HepG2 (cell line): ENCODE data around the gene CENPC. TPM values are rescaled to one million over a fixed set of nuclear protein-coding genes. Genes with fewer than 3 reads are reported as not detected.

Experiments
- BCL6 ChIP-seq: IDR thresholded peaks from 2 replicates; pipeline ENCODE4 v1.6.1; 2016; ENCODE audit warnings: missing genetic modification reagents, missing compliant biosample characterization
- CC2D1A ChIP-seq: sonication (generic); formaldehyde crosslinking; IDR thresholded peaks from 2 replicates; pipeline ENCODE4 v1.8.1; 2023; ENCODE audit warnings: mild to moderate bottlenecking, missing genetic modification reagents
- MAX ChIP-seq: IDR thresholded peaks from 2 replicates; pipeline ENCODE4 v1.6.1; 2012; ENCODE audit warnings: inconsistent platforms
- POLR2G ChIP-seq: fragments of 200-400 bp; formaldehyde crosslinking; IDR thresholded peaks from 2 replicates; pipeline ENCODE4 v1.6.1; 2018; ENCODE audit warnings: mild to moderate bottlenecking, low read depth, low read length, moderate library complexity
- TEAD3 ChIP-seq: optimal IDR thresholded peaks from 2 replicates; pipeline ENCODE3; 2016; ENCODE audit warnings: borderline replicate concordance
- XRCC5 ChIP-seq: fragments of 200-400 bp; formaldehyde crosslinking; optimal IDR thresholded peaks from 2 replicates; pipeline ENCODE3; 2017; ENCODE audit warnings: mild to moderate bottlenecking, low read length
- YY1 ChIP-seq: IDR thresholded peaks from 2 replicates; pipeline ENCODE4 v1.6.1; 2011; ENCODE audit warnings: low read length, low read depth, moderate library complexity, mild to moderate bottlenecking; ENCODE audit not compliant: insufficient read depth, insufficient replicate concordance
- ZBTB4 ChIP-seq: sonication (generic); formaldehyde crosslinking; IDR thresholded peaks from 2 replicates; pipeline ENCODE4 v1.4.0; 2020; ENCODE audit warnings: missing genetic modification reagents, mild to moderate bottlenecking, borderline replicate concordance
- ZMYM4 ChIP-seq: sonication (generic); formaldehyde crosslinking; IDR thresholded peaks from 2 replicates; pipeline ENCODE4 v1.8.1; 2023; ENCODE audit warnings: mild to moderate bottlenecking, missing genetic modification reagents
- ZNF251 ChIP-seq: sonication (generic); formaldehyde crosslinking; IDR thresholded peaks from 2 replicates; pipeline ENCODE4 v1.9.0; 2021; ENCODE audit warnings: mild to moderate bottlenecking, missing genetic modification reagents
- ZNF333 ChIP-seq: sonication (generic); formaldehyde crosslinking; IDR thresholded peaks from 2 replicates; pipeline ENCODE4 v1.4.0; 2020; ENCODE audit warnings: mild to moderate bottlenecking, missing genetic modification reagents, borderline replicate concordance
- ZNF484 ChIP-seq: sonication (generic); formaldehyde crosslinking; IDR thresholded peaks from 2 replicates; pipeline ENCODE4 v1.5.1; 2020; ENCODE audit warnings: mild to moderate bottlenecking, low read depth, missing genetic modification reagents, borderline replicate concordance
- ZNF496 ChIP-seq: sonication (generic); formaldehyde crosslinking; IDR thresholded peaks from 2 replicates; pipeline ENCODE4 v1.8.1; 2023; ENCODE audit warnings: mild to moderate bottlenecking, moderate library complexity, missing genetic modification reagents; ENCODE audit not compliant: insufficient replicate concordance
- ZNF567 ChIP-seq: sonication (generic); formaldehyde crosslinking; IDR thresholded peaks from 2 replicates; pipeline ENCODE4 v1.8.1; 2023; ENCODE audit warnings: mild to moderate bottlenecking, missing genetic modification reagents, borderline replicate concordance
- polyA plus RNA-seq, 8 experiments: library from polyadenylated mRNA; depleted of rRNA in 3 of 8; stranded (reverse) in 7 of 8; unstranded in 1 of 8; fragments of >200 nt; fragmentation: Illumina TruSeq in 4 of 8; extraction: Trizol in 4 of 8; gene quantifications; 2 replicates each; pipeline versions ENCODE4 v1.2.1 to v1.2.3, GENCODE V29; 2011 to 2016; ENCODE audit warnings: low read depth in 4 of 8, missing spikeins in 1 of 8, mixed read lengths in 1 of 8; ENCODE audit not compliant: insufficient read depth in 1 of 8
- total RNA-seq, 5 experiments: library from RNA; depleted of rRNA; stranded (reverse); fragments of >200 nt; fragmentation: Illumina TruSeq; extraction: Trizol; gene quantifications; 2 replicates each; pipeline ENCODE4 v1.2.3, GENCODE V29; 2016; ENCODE audit warnings: low read depth in 1 of 5
- TF ChIP-seq, protein P1 (sequence below): sonication (generic); formaldehyde crosslinking; IDR thresholded peaks from 2 replicates; pipeline ENCODE4 v1.4.0; 2020; ENCODE audit warnings: missing genetic modification reagents, borderline replicate concordance
- TF ChIP-seq, protein P2 (sequence below): IDR thresholded peaks from 2 replicates; pipeline ENCODE4 v1.6.1; 2018; ENCODE audit warnings: missing genetic modification reagents
- TF ChIP-seq, protein P3 (sequence below): sonication (generic); formaldehyde crosslinking; IDR thresholded peaks from 2 replicates; pipeline ENCODE4 v1.9.0; 2022; ENCODE audit warnings: low read depth, missing genetic modification reagents
- TF ChIP-seq, protein P4 (sequence below): sonication (generic); formaldehyde crosslinking; IDR thresholded peaks from 2 replicates; pipeline ENCODE4 v1.5.0; 2020; ENCODE audit warnings: missing genetic modification reagents

CENPC gene
- total and polyA plus RNA-seq, 2 of the 13 experiments (the other 11 are each of a cell fraction or from before 2014, with no cell fraction given): 4.7 to 16.4 TPM

DNA sequence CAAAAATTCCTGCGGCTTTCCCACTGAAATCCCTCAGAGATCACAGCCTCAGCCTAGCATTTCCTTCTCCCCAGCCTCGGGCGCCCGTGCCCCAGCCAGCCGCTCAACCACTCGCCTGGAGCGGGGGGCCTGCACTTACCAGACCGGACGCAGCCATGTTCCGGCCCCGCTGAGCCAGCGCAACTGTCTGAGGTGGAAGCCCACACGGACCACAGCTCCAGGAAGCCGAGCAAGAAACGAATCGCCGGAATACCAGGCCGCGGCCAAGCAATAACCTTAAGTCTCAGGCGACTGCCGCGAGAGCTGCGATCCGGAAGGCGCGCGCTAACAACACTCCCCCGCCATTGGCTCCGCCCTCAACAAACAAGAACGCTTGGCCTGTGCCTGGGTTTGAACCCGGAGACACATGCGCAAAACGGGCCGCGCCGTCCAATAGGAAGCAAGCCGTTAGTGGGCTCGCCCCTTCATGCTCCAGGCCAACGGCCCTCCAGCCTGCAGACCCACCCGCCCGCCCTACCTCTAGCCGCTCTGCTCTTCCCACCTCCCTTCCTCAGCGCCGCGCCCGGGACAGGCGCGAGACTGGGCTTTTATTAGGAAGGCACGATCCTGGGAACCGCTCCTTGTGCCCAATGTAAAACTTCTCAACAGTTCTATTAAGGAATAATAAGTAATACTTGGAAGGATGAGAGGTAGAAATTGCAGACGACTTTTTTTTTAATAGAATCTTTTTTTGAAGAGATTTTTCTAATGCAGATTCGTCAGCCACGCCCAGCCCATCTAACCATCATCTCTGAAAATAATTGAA, at the start of gene CENPC (continued):
- TF ChIP-seq ZBTB4 (CRISPR knock-in tag): no peak
- 0 out of 2 replicates have a peak, but pooled peaks have one; percentile 17 for TF ChIP-seq BCL6
- no peak for TF ChIP-seq ZNF333 (CRISPR knock-in tag)
- no peak for TF ChIP-seq ZNF251 (CRISPR knock-in tag)
- peak; percentile 49 for TF ChIP-seq XRCC5
- no peak for TF ChIP-seq CC2D1A
- peak; percentile 93 for TF ChIP-seq POLR2G
- TF ChIP-seq MAX: peak; percentile 62
- TF ChIP-seq, protein P1, sequence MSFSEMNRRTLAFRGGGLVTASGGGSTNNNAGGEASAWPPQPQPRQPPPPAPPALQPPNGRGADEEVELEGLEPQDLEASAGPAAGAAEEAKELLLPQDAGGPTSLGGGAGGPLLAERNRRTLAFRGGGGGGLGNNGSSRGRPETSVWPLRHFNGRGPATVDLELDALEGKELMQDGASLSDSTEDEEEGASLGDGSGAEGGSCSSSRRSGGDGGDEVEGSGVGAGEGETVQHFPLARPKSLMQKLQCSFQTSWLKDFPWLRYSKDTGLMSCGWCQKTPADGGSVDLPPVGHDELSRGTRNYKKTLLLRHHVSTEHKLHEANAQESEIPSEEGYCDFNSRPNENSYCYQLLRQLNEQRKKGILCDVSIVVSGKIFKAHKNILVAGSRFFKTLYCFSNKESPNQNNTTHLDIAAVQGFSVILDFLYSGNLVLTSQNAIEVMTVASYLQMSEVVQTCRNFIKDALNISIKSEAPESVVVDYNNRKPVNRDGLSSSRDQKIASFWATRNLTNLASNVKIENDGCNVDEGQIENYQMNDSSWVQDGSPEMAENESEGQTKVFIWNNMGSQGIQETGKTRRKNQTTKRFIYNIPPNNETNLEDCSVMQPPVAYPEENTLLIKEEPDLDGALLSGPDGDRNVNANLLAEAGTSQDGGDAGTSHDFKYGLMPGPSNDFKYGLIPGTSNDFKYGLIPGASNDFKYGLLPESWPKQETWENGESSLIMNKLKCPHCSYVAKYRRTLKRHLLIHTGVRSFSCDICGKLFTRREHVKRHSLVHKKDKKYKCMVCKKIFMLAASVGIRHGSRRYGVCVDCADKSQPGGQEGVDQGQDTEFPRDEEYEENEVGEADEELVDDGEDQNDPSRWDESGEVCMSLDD: 0 out of 2 replicates have a peak, but pooled peaks have one; percentile 42
- TF ChIP-seq ZNF484 (CRISPR knock-in tag): no peak
- TF ChIP-seq, protein P2, sequence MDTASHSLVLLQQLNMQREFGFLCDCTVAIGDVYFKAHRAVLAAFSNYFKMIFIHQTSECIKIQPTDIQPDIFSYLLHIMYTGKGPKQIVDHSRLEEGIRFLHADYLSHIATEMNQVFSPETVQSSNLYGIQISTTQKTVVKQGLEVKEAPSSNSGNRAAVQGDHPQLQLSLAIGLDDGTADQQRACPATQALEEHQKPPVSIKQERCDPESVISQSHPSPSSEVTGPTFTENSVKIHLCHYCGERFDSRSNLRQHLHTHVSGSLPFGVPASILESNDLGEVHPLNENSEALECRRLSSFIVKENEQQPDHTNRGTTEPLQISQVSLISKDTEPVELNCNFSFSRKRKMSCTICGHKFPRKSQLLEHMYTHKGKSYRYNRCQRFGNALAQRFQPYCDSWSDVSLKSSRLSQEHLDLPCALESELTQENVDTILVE: no peak
- 0 out of 2 replicates have a peak, but pooled peaks have one; percentile 26 for TF ChIP-seq ZNF567 (CRISPR knock-in tag)
- peak; percentile 85 for TF ChIP-seq YY1
- TF ChIP-seq, protein P3, sequence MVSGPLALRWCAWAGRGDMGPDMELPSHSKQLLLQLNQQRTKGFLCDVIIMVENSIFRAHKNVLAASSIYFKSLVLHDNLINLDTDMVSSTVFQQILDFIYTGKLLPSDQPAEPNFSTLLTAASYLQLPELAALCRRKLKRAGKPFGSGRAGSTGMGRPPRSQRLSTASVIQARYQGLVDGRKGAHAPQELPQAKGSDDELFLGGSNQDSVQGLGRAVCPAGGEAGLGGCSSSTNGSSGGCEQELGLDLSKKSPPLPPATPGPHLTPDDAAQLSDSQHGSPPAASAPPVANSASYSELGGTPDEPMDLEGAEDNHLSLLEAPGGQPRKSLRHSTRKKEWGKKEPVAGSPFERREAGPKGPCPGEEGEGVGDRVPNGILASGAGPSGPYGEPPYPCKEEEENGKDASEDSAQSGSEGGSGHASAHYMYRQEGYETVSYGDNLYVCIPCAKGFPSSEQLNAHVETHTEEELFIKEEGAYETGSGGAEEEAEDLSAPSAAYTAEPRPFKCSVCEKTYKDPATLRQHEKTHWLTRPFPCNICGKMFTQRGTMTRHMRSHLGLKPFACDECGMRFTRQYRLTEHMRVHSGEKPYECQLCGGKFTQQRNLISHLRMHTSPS (CRISPR knock-in tag): no peak
- TF ChIP-seq, protein P4, sequence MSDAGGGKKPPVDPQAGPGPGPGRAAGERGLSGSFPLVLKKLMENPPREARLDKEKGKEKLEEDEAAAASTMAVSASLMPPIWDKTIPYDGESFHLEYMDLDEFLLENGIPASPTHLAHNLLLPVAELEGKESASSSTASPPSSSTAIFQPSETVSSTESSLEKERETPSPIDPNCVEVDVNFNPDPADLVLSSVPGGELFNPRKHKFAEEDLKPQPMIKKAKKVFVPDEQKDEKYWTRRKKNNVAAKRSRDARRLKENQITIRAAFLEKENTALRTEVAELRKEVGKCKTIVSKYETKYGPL (CRISPR knock-in tag): peak; percentile 44; the same call in 1 of the 2 replicates
- TF ChIP-seq ZNF496 (CRISPR knock-in tag): no peak
- peak; percentile 81 for TF ChIP-seq TEAD3 (CRISPR knock-in tag)
- peak; percentile 100 for TF ChIP-seq ZMYM4 (CRISPR knock-in tag)
